CD4-positive, alpha-beta T cell (primary cell): ENCODE data around the gene SLC9A5. TPM values are rescaled to one million over a fixed set of nuclear protein-coding genes. Genes with fewer than 3 reads are reported as not detected.

Experiments
- ATAC-seq: fragments of 200-7000 bp; cut with Tn5 transposase; one replicate; pipeline ENCODE4 v1.10.0; 2022; ENCODE audit warnings: mild to moderate bottlenecking; ENCODE audit not compliant: poor library complexity
- CTCF ChIA-PET: fragments of 350-600 bp; sonication (Branson Sonifier 250); formaldehyde crosslinking; loops from one replicate; lab custom pipeline; 2021; ENCODE audit warnings: antibody characterized with exemption, inconsistent platforms; lab: Charles Lee
- POLR2A ChIA-PET: fragments of 350-600 bp; sonication (Branson Sonifier 250); formaldehyde crosslinking; loops from one replicate; lab custom pipeline; 2021; ENCODE audit warnings: antibody characterized with exemption, inconsistent platforms; lab: Charles Lee
- DNase-seq, 14 experiments: peaks; one replicate each; pipeline ENCODE4 v3.0.0-alpha.2; 2013 to 2020; ENCODE audit warnings: mixed read lengths in 2 of 14
- H3K27ac ChIP-seq, 2 donors: one replicate each; pipeline versions ENCODE4 v1.5.1 to v1.7.0; 2013; ENCODE audit warnings: low read length in 2 of 2, low read depth in 1 of 2, mild to moderate bottlenecking in 1 of 2
- H3K27me3 ChIP-seq, 2 experiments: 1 replicate in 1 of 2; 2 replicates in 1 of 2; pipeline versions ENCODE4 v1.6.1 to v1.7.0; 2013; ENCODE audit warnings: low read length in 2 of 2, control low read depth in 1 of 2, mild to moderate bottlenecking in 1 of 2, moderate library complexity in 1 of 2; ENCODE audit not compliant: insufficient read depth in 2 of 2, control insufficient read depth in 1 of 2
- H3K36me3 ChIP-seq: one replicate; pipeline ENCODE4 v1.6.1; 2013; ENCODE audit warnings: low read length, control low read depth; ENCODE audit not compliant: insufficient read depth
- H3K4me1 ChIP-seq: one replicate; pipeline ENCODE4 v1.6.1; 2013; ENCODE audit warnings: low read length, control low read depth; ENCODE audit not compliant: insufficient read depth
- H3K4me3 ChIP-seq: one replicate; pipeline ENCODE4 v1.5.1; 2013; ENCODE audit warnings: mild to moderate bottlenecking, low read length, moderate library complexity
- H3K9me3 ChIP-seq, 2 experiments: 1 replicate in 1 of 2; 2 replicates in 1 of 2; pipeline versions ENCODE4 v1.6.1 to v1.7.0; 2013; ENCODE audit warnings: low read length in 2 of 2, mild to moderate bottlenecking in 2 of 2, control low read depth in 1 of 2, moderate library complexity in 1 of 2; ENCODE audit not compliant: control insufficient read depth in 1 of 2, insufficient read depth in 1 of 2
- H3K27ac Mint-ChIP-seq: one replicate; pipeline ENCODE4 v1.8.0; 2020; ENCODE audit warnings: mixed read lengths
- H3K27me3 Mint-ChIP-seq: one replicate; pipeline ENCODE4 v1.8.0; 2021; ENCODE audit warnings: mixed read lengths
- H3K36me3 Mint-ChIP-seq: one replicate; pipeline ENCODE4 v1.8.0; 2021; ENCODE audit warnings: low read depth, mixed read lengths
- H3K4me1 Mint-ChIP-seq: one replicate; pipeline ENCODE4 v1.8.0; 2021; ENCODE audit warnings: low read depth, mixed read lengths
- H3K4me3 Mint-ChIP-seq: one replicate; pipeline ENCODE4 v1.8.0; 2020; ENCODE audit warnings: mild to moderate bottlenecking, mixed read lengths
- H3K9me3 Mint-ChIP-seq: one replicate; pipeline ENCODE4 v1.8.0; 2020; ENCODE audit warnings: mixed read lengths
- CTCF ChIP-seq: fragments of 200-600 bp; IDR thresholded peaks from one replicate; pipeline ENCODE4 v1.8.0; 2022; ENCODE audit warnings: antibody characterized with exemption, mild to moderate bottlenecking
- intact Hi-C, 2 experiments: fragments of 100-400 bp; cut with DNase I in 1 of 2; cut with micrococcal nuclease in 1 of 2; formaldehyde crosslinking; loops; one replicate each; pipeline versions ENCODE4 v1.15.1 to v1.9.0; 2023 to 2025; cut with DNase I, micrococcal nuclease
- total RNA-seq, 174 experiments: library from RNA in 2 of 174; stranded (reverse) in 2 of 174; gene quantifications; one replicate each; pipeline ENCODE4 v1.2.3 and lab custom pipeline; 2021 to 2026

Gene SLC9A5
- total RNA-seq, 2 experiments from 2014 or later, result 3.1 TPM

GRCh38 chr16:67212766-67213165 lies 36.0 kb upstream of the SLC9A5 start:
- ATAC-seq, result no peak
- Mint-ChIP-seq H3K36me3 (peaks cover 9% of the 10 kb centered on the region), H3K27ac (no peak overlapping the region), H3K4me1 (no peaks in the 10 kb centered on the region), H3K27me3 (no peaks in the 10 kb centered on the region), H3K4me3 (no peak overlapping the region), H3K9me3 (no peaks in the 10 kb centered on the region)
- Histone ChIP-seq H3K27me3 (no peaks in the 10 kb centered on the region), H3K9me3 (no peaks in the 10 kb centered on the region), H3K36me3 (peaks cover 10% of the 10 kb centered on the region), H3K4me1 (no peaks in the 10 kb centered on the region), H3K4me3 (no peak overlapping the region), H3K27ac (no peak overlapping the region)
- DNase-seq, result no peak
- intact Hi-C loops, result no loop called here
- POLR2A ChIA-PET, result no interaction called here
- no peak for TF ChIP-seq CTCF
- CTCF ChIA-PET, result no interaction called here

GRCh38 chr16:67213197-67214019 lies 35.4 kb upstream of the SLC9A5 start:
- Mint-ChIP-seq H3K4me1 (no peaks in the 10 kb centered on the region), H3K27ac (no peak overlapping the region), H3K27me3 (no peaks in the 10 kb centered on the region), H3K9me3 (no peaks in the 10 kb centered on the region), H3K4me3 (no peak overlapping the region), H3K36me3 (peaks cover 9% of the 10 kb centered on the region)
- CTCF ChIA-PET, result no interaction called here
- Histone ChIP-seq H3K27me3 (no peaks in the 10 kb centered on the region), H3K4me1 (no peaks in the 10 kb centered on the region), H3K9me3 (no peaks in the 10 kb centered on the region), H3K4me3 (no peak overlapping the region), H3K27ac (no peak overlapping the region), H3K36me3 (peaks cover 8% of the 10 kb centered on the region)
- TF ChIP-seq CTCF, result no peak
- POLR2A ChIA-PET, result no interaction called here
- intact Hi-C loops, result no loop called here
- no peak for ATAC-seq
- DNase-seq, result no peak

GRCh38 chr16:67215706-67216105 lies 33.1 kb upstream of the SLC9A5 start:
- ChIA-PET POLR2A (interaction anchor here (1.8 kb wide), 1 partner anchor 11 kb away, joined by 9 read pairs; the partner anchor contains the start of gene TMEM208), CTCF (no interaction called here)
- Mint-ChIP-seq H3K4me1 (no peaks in the 10 kb centered on the region), H3K4me3 (no peak overlapping the region), H3K9me3 (no peaks in the 10 kb centered on the region), H3K27me3 (no peaks in the 10 kb centered on the region), H3K27ac (no peak overlapping the region), H3K36me3 (peaks cover 9% of the 10 kb centered on the region)
- Histone ChIP-seq H3K36me3 (peaks cover 6% of the 10 kb centered on the region), H3K4me3 (no peak overlapping the region), H3K27ac (no peak overlapping the region), H3K27me3 (no peaks in the 10 kb centered on the region), H3K9me3 (no peaks in the 10 kb centered on the region), H3K4me1 (no peaks in the 10 kb centered on the region)
- no peak for TF ChIP-seq CTCF
- intact Hi-C loops, result no loop called here
- DNase-seq (no peak), ATAC-seq (no peak)
